Stimulated activated CD4-positive, alpha-beta T cell treated with anti-CD3 and anti-CD28 coated beads, Interleukin-15, amount 100 ng/mL, for 48 hours (primary cell): ENCODE measurements around the gene HCRTR1.
"Not testable (repeated sequence)": the region's sequence is repeated elsewhere in the genome, so short reads cannot be mapped to it uniquely, and the experiment has no call there.

ENCODE experiments used
- DNase-seq, 2 donors: peaks; one replicate each; pipeline ENCODE4 v3.0.0-alpha.2; 2020; ENCODE audit warnings: low read depth in 2 of 2

HCRTR1 gene

GRCh38 chr1:31581821-31582810 lies 35.4 kb upstream of the HCRTR1 start:
- DNase-seq = no peak

- DNase-seq = no peak
Measured at GRCh38 chr1:31583082-31583994, 34.2 kb upstream of the HCRTR1 start.

- DNase-seq = no peak
Measured at GRCh38 chr1:31583995-31584868, 33.3 kb upstream of the HCRTR1 start.

- no peak for DNase-seq
Measured at GRCh38 chr1:31584869-31585735, 32.4 kb upstream of the HCRTR1 start.

GRCh38 chr1:31585736-31586365 lies 31.6 kb upstream of the HCRTR1 start:
- no peak for DNase-seq

- no peak for DNase-seq
Measured at GRCh38 chr1:31586376-31587327, 30.8 kb upstream of the HCRTR1 start.

GRCh38 chr1:31587328-31587699 lies 30.2 kb upstream of the HCRTR1 start:
- DNase-seq = not testable (repeated sequence)

GRCh38 chr1:31587720-31588423 lies 29.6 kb upstream of the HCRTR1 start:
- DNase-seq = peak in 1 of 2 donors; percentile 50

- no peak for DNase-seq
Measured at GRCh38 chr1:31588751-31589515, 28.6 kb upstream of the HCRTR1 start.

GRCh38 chr1:31591425-31592093 lies 25.9 kb upstream of the HCRTR1 start:
- no peak for DNase-seq

GRCh38 chr1:31592132-31592531 lies 25.4 kb upstream of the HCRTR1 start:
- no peak for DNase-seq

GRCh38 chr1:31593136-31593665 lies 24.3 kb upstream of the HCRTR1 start:
- DNase-seq = no peak

- peak; percentile 27 to 77 for DNase-seq
Measured at GRCh38 chr1:31593770-31594632, 23.5 kb upstream of the HCRTR1 start.

- DNase-seq = no peak
Measured at GRCh38 chr1:31595836-31596736, 21.4 kb upstream of the HCRTR1 start.

GRCh38 chr1:31596737-31597097 lies 20.8 kb upstream of the HCRTR1 start:
- DNase-seq = no peak
